HepG2 (cell line): ENCODE data around the gene FBF1. TPM values are rescaled to one million over a fixed set of nuclear protein-coding genes. Genes with fewer than 3 reads are reported as not detected.

ENCODE experiments used
- BCLAF1 ChIP-seq: fragments of 450-650 bp; IDR thresholded peaks from 2 replicates; pipeline ENCODE4 v1.6.1; 2017; ENCODE audit warnings: mild to moderate bottlenecking
- CREB1 ChIP-seq, 2 experiments: fragments of 450-650 bp in 1 of 2; IDR thresholded peaks; 2 replicates each; pipeline ENCODE4 v1.6.1; 2016 to 2017; ENCODE audit warnings: control low read depth in 1 of 2, mild to moderate bottlenecking in 1 of 2, missing compliant biosample characterization in 1 of 2, missing genetic modification characterization in 1 of 2
- FOXA1 ChIP-seq, 2 experiments: fragments of 450-650 bp in 1 of 2; sonication (generic) in 1 of 2; formaldehyde crosslinking in 1 of 2; IDR thresholded peaks; 2 replicates each; pipeline versions ENCODE4 v1.4.0 to v1.6.1; 2016 to 2020; ENCODE audit warnings: missing genetic modification reagents in 1 of 2
- HBP1 ChIP-seq: IDR thresholded peaks from 2 replicates; pipeline ENCODE4 v1.6.1; 2016; ENCODE audit warnings: low read depth, control low read depth
- HMGA1 ChIP-seq: sonication (generic); formaldehyde crosslinking; conservative IDR thresholded peaks from 2 replicates; pipeline ENCODE4 v1.4.0; 2020; ENCODE audit warnings: missing genetic modification reagents
- IRX3 ChIP-seq: sonication (generic); formaldehyde crosslinking; IDR thresholded peaks from 2 replicates; pipeline ENCODE4 v1.8.1; 2023; ENCODE audit warnings: mild to moderate bottlenecking, low read depth, missing genetic modification reagents, borderline replicate concordance
- MTF2 ChIP-seq: sonication (generic); formaldehyde crosslinking; IDR thresholded peaks from 2 replicates; pipeline ENCODE4 v1.5.0; 2020; ENCODE audit warnings: missing genetic modification reagents, borderline replicate concordance
- MXD1 ChIP-seq: sonication (generic); formaldehyde crosslinking; IDR thresholded peaks from 2 replicates; pipeline ENCODE4 v1.4.0; 2020; ENCODE audit warnings: mild to moderate bottlenecking, missing genetic modification reagents
- PBX2 ChIP-seq: IDR thresholded peaks from 2 replicates; pipeline ENCODE4 v1.6.1; 2016; ENCODE audit warnings: control low read depth
- PHF20 ChIP-seq: sonication (generic); formaldehyde crosslinking; IDR thresholded peaks from 2 replicates; pipeline ENCODE4 v1.5.0; 2020; ENCODE audit warnings: mild to moderate bottlenecking, missing genetic modification reagents
- PHF5A ChIP-seq: IDR thresholded peaks from one replicate; pipeline ENCODE4 v1.6.1; 2018; ENCODE audit warnings: low read depth, missing genetic modification reagents; ENCODE audit not compliant: unreplicated experiment
- REXO4 ChIP-seq: sonication (generic); formaldehyde crosslinking; IDR thresholded peaks from 2 replicates; pipeline ENCODE4 v1.8.0; 2022; ENCODE audit warnings: missing genetic modification reagents, mild to moderate bottlenecking, borderline replicate concordance
- TBX3 ChIP-seq: fragments of 450-650 bp; IDR thresholded peaks from 2 replicates; pipeline ENCODE4 v1.6.1; 2017; ENCODE audit warnings: antibody characterized with exemption, mild to moderate bottlenecking, inconsistent platforms, borderline replicate concordance
- ZNF326 ChIP-seq: sonication (generic); formaldehyde crosslinking; IDR thresholded peaks from 2 replicates; pipeline ENCODE4 v1.4.0; 2020; ENCODE audit warnings: missing genetic modification reagents, borderline replicate concordance
- ZNF343 ChIP-seq: sonication (generic); formaldehyde crosslinking; IDR thresholded peaks from 2 replicates; pipeline ENCODE4 v1.4.0; 2020; ENCODE audit warnings: mild to moderate bottlenecking, missing genetic modification reagents
- ZNF367 ChIP-seq: sonication (generic); formaldehyde crosslinking; IDR thresholded peaks from 2 replicates; pipeline ENCODE4 v1.4.0; 2020; ENCODE audit warnings: missing genetic modification reagents, borderline replicate concordance
- ZNF776 ChIP-seq: sonication (generic); formaldehyde crosslinking; IDR thresholded peaks from 2 replicates; pipeline ENCODE4 v1.4.0; 2020; ENCODE audit warnings: mild to moderate bottlenecking, missing genetic modification reagents
- polyA plus RNA-seq, 8 experiments: library from polyadenylated mRNA; depleted of rRNA in 3 of 8; stranded (reverse) in 7 of 8; unstranded in 1 of 8; fragments of >200 nt; fragmentation: Illumina TruSeq in 4 of 8; extraction: Trizol in 4 of 8; gene quantifications; 2 replicates each; pipeline versions ENCODE4 v1.2.1 to v1.2.3, GENCODE V29; 2011 to 2016; ENCODE audit warnings: low read depth in 4 of 8, missing spikeins in 1 of 8, mixed read lengths in 1 of 8; ENCODE audit not compliant: insufficient read depth in 1 of 8
- total RNA-seq, 5 experiments: library from RNA; depleted of rRNA; stranded (reverse); fragments of >200 nt; fragmentation: Illumina TruSeq; extraction: Trizol; gene quantifications; 2 replicates each; pipeline ENCODE4 v1.2.3, GENCODE V29; 2016; ENCODE audit warnings: low read depth in 1 of 5
- TF ChIP-seq, protein P1 (sequence below): sonication (generic); formaldehyde crosslinking; IDR thresholded peaks from 2 replicates; pipeline ENCODE4 v1.5.1; 2020; ENCODE audit warnings: mild to moderate bottlenecking, missing genetic modification reagents

Gene FBF1
- total and polyA plus RNA-seq, 2 of the 13 experiments (the other 11 are each of a cell fraction or from before 2014, with no cell fraction given) = 2.4 to 8.1 TPM

DNA sequence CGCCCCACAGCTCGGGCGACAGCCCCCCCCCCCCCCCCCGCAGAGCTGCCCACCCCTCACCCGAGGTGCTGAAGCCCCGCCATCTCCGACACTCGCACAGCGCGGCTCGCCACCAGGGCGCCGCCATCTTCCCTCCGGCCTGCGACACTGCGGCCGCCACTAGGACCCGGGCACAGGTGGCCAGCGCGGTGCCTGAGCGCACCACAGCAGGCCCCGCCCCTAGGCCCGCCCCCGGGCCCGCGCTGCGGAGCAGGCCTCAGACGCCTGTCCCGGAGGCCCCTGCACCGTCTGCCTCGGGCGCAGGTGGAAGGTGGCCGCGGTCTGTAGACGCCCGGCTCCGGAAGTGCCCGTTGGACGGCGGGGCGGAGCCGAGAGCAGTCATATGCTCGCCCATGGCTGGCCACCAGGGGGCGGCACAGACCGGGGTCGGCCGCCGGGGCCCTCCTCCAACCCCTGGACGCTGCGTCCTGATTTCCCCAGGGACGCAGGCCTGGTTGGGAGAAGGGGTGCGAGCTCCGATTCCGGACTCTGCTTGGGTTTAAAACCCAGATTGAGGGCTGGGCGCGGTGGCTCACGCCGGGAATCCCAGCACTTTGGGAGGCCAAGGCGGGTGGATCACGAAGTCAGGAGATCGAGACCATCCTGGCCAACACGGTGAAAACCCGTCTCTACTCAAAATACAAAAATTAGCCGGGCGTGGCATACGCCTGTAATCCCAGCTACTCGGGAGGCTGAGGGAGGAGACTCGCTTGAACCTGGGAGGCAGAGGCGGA lies 35.9 kb downstream of the FBF1 start, which contains the start of gene MRPL38 (continued):
- TF ChIP-seq PHF20 (CRISPR knock-in tag) (peak; percentile 82), TBX3 (no peak; the same call in 1 of the 2 replicates), ZNF776 (peak; percentile 94), REXO4 (CRISPR knock-in tag) (no peak), ZNF343 (CRISPR knock-in tag) (peak; percentile 89), ZNF326 (no peak), BCLAF1 (no peak), PBX2 (no peak), IRX3 (CRISPR knock-in tag) (peak; percentile 92; the same call in 1 of the 2 replicates), HMGA1 (CRISPR knock-in tag) (no peak), CREB1 (IDR thresholded peaks at IDR 0.05) (peak; percentile 48; the same call in 1 of the 2 replicates), CREB1 (CRISPR knock-in tag; IDR thresholded peaks at IDR 0.05) (no peak), ZNF367 (CRISPR knock-in tag) (peak; percentile 17; the same call in 1 of the 2 replicates), MXD1 (CRISPR knock-in tag) (peak; percentile 96), MTF2 (CRISPR knock-in tag) (peak; percentile 51; the same call in 1 of the 2 replicates), HBP1 (CRISPR knock-in tag) (peak; percentile 58; the same call in 1 of the 2 replicates), PHF5A (peak; percentile 98), FOXA1 (IDR thresholded peaks at IDR 0.05) (no peak), FOXA1 (CRISPR knock-in tag; IDR thresholded peaks at IDR 0.05) (peak; percentile 47)
- TF ChIP-seq, protein P1, sequence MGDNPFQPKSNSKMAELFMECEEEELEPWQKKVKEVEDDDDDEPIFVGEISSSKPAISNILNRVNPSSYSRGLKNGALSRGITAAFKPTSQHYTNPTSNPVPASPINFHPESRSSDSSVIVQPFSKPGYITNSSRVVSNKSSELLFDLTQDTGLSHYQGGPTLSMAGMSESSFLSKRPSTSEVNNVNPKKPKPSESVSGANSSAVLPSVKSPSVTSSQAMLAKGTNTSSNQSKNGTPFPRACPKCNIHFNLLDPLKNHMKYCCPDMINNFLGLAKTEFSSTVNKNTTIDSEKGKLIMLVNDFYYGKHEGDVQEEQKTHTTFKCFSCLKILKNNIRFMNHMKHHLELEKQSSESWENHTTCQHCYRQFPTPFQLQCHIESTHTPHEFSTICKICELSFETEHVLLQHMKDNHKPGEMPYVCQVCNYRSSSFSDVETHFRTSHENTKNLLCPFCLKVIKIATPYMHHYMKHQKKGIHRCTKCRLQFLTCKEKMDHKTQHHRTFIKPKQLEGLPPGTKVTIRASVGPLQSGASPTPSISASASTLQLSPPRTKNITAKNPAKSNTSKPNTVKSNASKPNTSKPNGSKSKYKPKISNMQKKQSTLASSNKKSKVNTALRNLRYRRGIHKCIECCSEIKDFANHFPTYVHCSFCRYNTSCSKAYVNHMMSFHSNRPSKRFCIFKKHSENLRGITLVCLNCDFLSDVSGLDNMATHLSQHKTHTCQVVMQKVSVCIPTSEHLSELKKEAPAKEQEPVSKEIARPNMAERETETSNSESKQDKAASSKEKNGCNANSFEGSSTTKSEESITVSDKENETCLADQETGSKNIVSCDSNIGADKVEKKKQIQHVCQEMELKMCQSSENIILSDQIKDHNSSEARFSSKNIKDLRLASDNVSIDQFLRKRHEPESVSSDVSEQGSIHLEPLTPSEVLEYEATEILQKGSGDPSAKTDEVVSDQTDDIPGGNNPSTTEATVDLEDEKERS (CRISPR knock-in tag) = peak; percentile 51; the same call in 1 of the 2 replicates
